Middle frontal gyrus (tissue), 1 donor: ENCODE measurements around the gene TNFSF12.

Source experiments
- DNase-seq: peaks from one replicate; pipeline ENCODE4 v3.0.0-alpha.2; 2015; ENCODE audit warnings: low spot score; ENCODE audit errors: extremely low spot score

TNFSF12 gene

GRCh38 chr17:7541074-7541621, 7.7 kb upstream of the TNFSF12 start:
- no peak for DNase-seq

- no peak for DNase-seq
Observed at GRCh38 chr17:7544911-7545310, 3.9 kb upstream of the TNFSF12 start.

- no peak for DNase-seq
Observed at GRCh38 chr17:7549401-7550055, 670 bp downstream of the TNFSF12 start.

GRCh38 chr17:7550344-7550743, 1.5 kb downstream of the TNFSF12 start:
- DNase-seq = no peak

GRCh38 chr17:7551396-7551795, 2.5 kb downstream of the TNFSF12 start:
- DNase-seq = no peak

GRCh38 chr17:7552621-7553051, 3.8 kb downstream of the TNFSF12 start:
- no peak for DNase-seq

- no peak for DNase-seq
Observed at GRCh38 chr17:7553356-7553755, 4.5 kb downstream of the TNFSF12 start.

GRCh38 chr17:7555320-7555948, 6.6 kb downstream of the TNFSF12 start:
- no peak for DNase-seq

- DNase-seq = no peak
Observed at GRCh38 chr17:7556627-7557026, 7.8 kb downstream of the TNFSF12 start.

GRCh38 chr17:7557147-7557764, 8.4 kb downstream of the TNFSF12 start:
- DNase-seq = no peak

GRCh38 chr17:7557775-7558543, 9.1 kb downstream of the TNFSF12 start:
- no peak for DNase-seq

GRCh38 chr17:7558544-7559319, 9.9 kb downstream of the TNFSF12 start, which contains the start of gene TNFSF13:
TSS of gene TNFSF13 (plus strand) at chr17:7558750. CDS start at chr17:7559040, 290 bp downstream.
- no peak for DNase-seq

- no peak for DNase-seq
Observed at GRCh38 chr17:7559320-7560171, 10.7 kb downstream of the TNFSF12 start.

- DNase-seq = no peak
Observed at GRCh38 chr17:7560172-7561027, 11.5 kb downstream of the TNFSF12 start.

GRCh38 chr17:7561028-7561575, 12.2 kb downstream of the TNFSF12 start:
- DNase-seq = no peak

- peak; percentile 90 for DNase-seq
Observed at GRCh38 chr17:7561589-7562207, 12.8 kb downstream of the TNFSF12 start, which contains the start of gene SENP3. TSS of gene SENP3 (plus strand) at chr17:7561919. CDS start at chr17:7563077, 1,158 bp downstream.

GRCh38 chr17:7562208-7562605, 13.3 kb downstream of the TNFSF12 start:
- DNase-seq = no peak
